ENCODE measurements around the gene COL13A1.
A peak's percentile ranks its signal among the peaks of the same experiment; 100 is the strongest.

COL13A1 gene

GRCh38 chr10:69914398-69915214 is 112.9 kb downstream of the COL13A1 start:
- peak; percentile 3 for DNase-seq

GRCh38 chr10:69915215-69915560 is 113.5 kb downstream of the COL13A1 start:
- DNase-seq = no peak

- no peak for DNase-seq
These were observed 114.4 kb downstream of the COL13A1 start for GRCh38 chr10:69916118-69916517.

- no peak for DNase-seq
These were observed 116.3 kb downstream of the COL13A1 start for GRCh38 chr10:69918036-69918435.

- DNase-seq = no peak
These were observed 117.5 kb downstream of the COL13A1 start for GRCh38 chr10:69919250-69919649.

- no peak for DNase-seq
These were observed 123.4 kb downstream of the COL13A1 start for GRCh38 chr10:69925111-69925510.

- no peak for DNase-seq
These were observed 126.6 kb downstream of the COL13A1 start for GRCh38 chr10:69928339-69928738.

GRCh38 chr10:69929575-69929974 is 127.9 kb downstream of the COL13A1 start:
- DNase-seq = no peak

GRCh38 chr10:69934768-69935167 is 133.1 kb downstream of the COL13A1 start:
- DNase-seq = no peak

- no peak for DNase-seq
These were observed 134.4 kb downstream of the COL13A1 start for GRCh38 chr10:69936091-69936490.

GRCh38 chr10:69938541-69938991 is 136.9 kb downstream of the COL13A1 start:
- DNase-seq = no peak

- DNase-seq = no peak
These were observed 137.4 kb downstream of the COL13A1 start for GRCh38 chr10:69939061-69939460.

- DNase-seq = no peak
These were observed 137.8 kb downstream of the COL13A1 start for GRCh38 chr10:69939481-69939880.

- DNase-seq = no peak
These were observed 140.0 kb downstream of the COL13A1 start for GRCh38 chr10:69941730-69942129.

- no peak for DNase-seq
These were observed 141.7 kb downstream of the COL13A1 start for GRCh38 chr10:69943292-69943820.

- DNase-seq = no peak
These were observed 143.1 kb downstream of the COL13A1 start for GRCh38 chr10:69944761-69945160.

GRCh38 chr10:69948261-69948660 is 146.6 kb downstream of the COL13A1 start:
- no peak for DNase-seq

- no peak for DNase-seq
These were observed 148.1 kb downstream of the COL13A1 start for GRCh38 chr10:69949770-69950169.

- DNase-seq = no peak
These were observed 150.0 kb downstream of the COL13A1 start for GRCh38 chr10:69951658-69952057.

- DNase-seq = no peak
These were observed 150.5 kb downstream of the COL13A1 start for GRCh38 chr10:69952069-69952800.

GRCh38 chr10:69952821-69953221 is 151.1 kb downstream of the COL13A1 start:
- DNase-seq = no peak

- no peak for DNase-seq
These were observed 152.1 kb downstream of the COL13A1 start for GRCh38 chr10:69953851-69954250.

- DNase-seq = no peak
These were observed 153.6 kb downstream of the COL13A1 start for GRCh38 chr10:69955211-69955805.
